Cardiac muscle cell (in vitro differentiated cells and primary cell): ENCODE measurements around the gene GPR137. TPM values are rescaled to one million over a fixed set of nuclear protein-coding genes. Genes with fewer than 3 reads are reported as not detected.
"Not testable (repeated sequence)": the region's sequence is repeated elsewhere in the genome, so short reads cannot be mapped to it uniquely, and the experiment has no call there.

Source experiments
- DNase-seq, 2 donors: peaks; one replicate each; pipeline versions ENCODE4 v3.0.0 to v3.0.0-alpha.2; 2010 to 2017; ENCODE audit warnings: low read depth in 1 of 2, low spot score in 1 of 2
- H3K27ac ChIP-seq: fragments of 200-600 bp; sonication (generic); 2 replicates; pipeline ENCODE4 v1.5.1; 2016
- H3K27me3 ChIP-seq: fragments of 200-600 bp; sonication (generic); 2 replicates; pipeline ENCODE4 v1.6.0; 2016; ENCODE audit warnings: control low read depth
- H3K36me3 ChIP-seq: fragments of 200-600 bp; sonication (generic); 2 replicates; pipeline ENCODE4 v1.5.1; 2016; ENCODE audit warnings: control low read depth
- H3K4me1 ChIP-seq: fragments of 200-600 bp; sonication (generic); 2 replicates; pipeline ENCODE4 v1.8.1; 2017; ENCODE audit warnings: low read depth, mild to moderate bottlenecking, mixed run types
- H3K4me3 ChIP-seq: fragments of 200-600 bp; sonication (generic); 2 replicates; pipeline ENCODE4 v1.5.1; 2016; ENCODE audit warnings: mild to moderate bottlenecking
- H3K9me3 ChIP-seq: fragments of 200-600 bp; sonication (generic); 2 replicates; pipeline ENCODE4 v1.5.1; 2017; ENCODE audit warnings: low read depth, mild to moderate bottlenecking, control low read depth
- CTCF ChIP-seq: IDR thresholded peaks from 2 replicates; pipeline ENCODE4 v1.5.1; 2012; ENCODE audit warnings: low read depth, mild to moderate bottlenecking, low read length
- polyA plus RNA-seq: library from polyadenylated mRNA; unstranded; fragments of >200 nt; fragmentation: Nextera tagmentation; extraction: Ambion mirVana; gene quantifications from 2 replicates; pipeline ENCODE4 v1.2.1, GENCODE V29; 2016
- total RNA-seq: library from RNA; depleted of rRNA; stranded (reverse); fragments of >200 nt; gene quantifications from 2 replicates; pipeline ENCODE4 v1.2.3, GENCODE V29; 2016

GPR137 gene
- total and polyA plus RNA-seq, 2 experiments from 2014 or later, result 37.7 to 82.6 TPM

- Histone ChIP-seq H3K36me3 (peaks cover 4% of the 10 kb centered on the region), H3K27me3 (no peaks in the 10 kb centered on the region), H3K4me1 (peaks cover 6% of the 10 kb centered on the region), H3K27ac (no peak overlapping the region), H3K4me3 (no peak overlapping the region), H3K9me3 (no peaks in the 10 kb centered on the region)
- no peak for DNase-seq
- TF ChIP-seq CTCF, result no peak
Measured at GRCh38 chr11:64321533-64321932, 35.9 kb downstream of the GPR137 start.

- Histone ChIP-seq H3K9me3 (no peaks in the 10 kb centered on the region), H3K36me3 (peaks cover 4% of the 10 kb centered on the region), H3K27me3 (no peaks in the 10 kb centered on the region), H3K4me1 (peaks cover 6% of the 10 kb centered on the region), H3K4me3 (no peak overlapping the region), H3K27ac (no peak overlapping the region)
- TF ChIP-seq CTCF, result no peak
- no peak for DNase-seq
Measured at GRCh38 chr11:64322925-64323260, 37.2 kb downstream of the GPR137 start.

- Histone ChIP-seq H3K27ac (no peak overlapping the region), H3K36me3 (peaks cover 4% of the 10 kb centered on the region), H3K27me3 (no peaks in the 10 kb centered on the region), H3K4me3 (no peak overlapping the region), H3K4me1 (peaks cover 6% of the 10 kb centered on the region), H3K9me3 (no peaks in the 10 kb centered on the region)
- no peak for TF ChIP-seq CTCF
- no peak for DNase-seq
Measured at GRCh38 chr11:64323373-64323772, 37.7 kb downstream of the GPR137 start.

- DNase-seq, H3K27me3 ChIP-seq, H3K36me3 ChIP-seq, H3K4me1 ChIP-seq, H3K4me3 ChIP-seq, H3K9me3 ChIP-seq: not testable (repeated sequence)
- H3K27ac ChIP-seq, result peak overlapping the region; percentile 34
Measured at GRCh38 chr11:64323984-64324383, 38.3 kb downstream of the GPR137 start.

- TF ChIP-seq CTCF, result no peak
- Histone ChIP-seq H3K36me3 (peaks cover 4% of the 10 kb centered on the region), H3K27me3 (no peaks in the 10 kb centered on the region), H3K4me1 (no peaks in the 10 kb centered on the region), H3K9me3 (no peaks in the 10 kb centered on the region), H3K4me3 (no peak overlapping the region), H3K27ac (no peak overlapping the region)
- no peak for DNase-seq
Measured at GRCh38 chr11:64324692-64325469, 39.2 kb downstream of the GPR137 start.

GRCh38 chr11:64327375-64327774 is 41.7 kb downstream of the GPR137 start:
- Histone ChIP-seq H3K36me3 (peaks cover 2% of the 10 kb centered on the region), H3K27ac (no peak overlapping the region), H3K27me3 (no peaks in the 10 kb centered on the region), H3K4me1 (no peaks in the 10 kb centered on the region), H3K4me3 (no peak overlapping the region), H3K9me3 (no peaks in the 10 kb centered on the region)
- DNase-seq, result no peak
- no peak for TF ChIP-seq CTCF
